KOPT-K1 (cell line): ENCODE data around the gene SLC35G4.
"Not testable (repeated sequence)": the region's sequence is repeated elsewhere in the genome, so short reads cannot be mapped to it uniquely, and the experiment has no call there.

Source experiments
- H3K27ac ChIP-seq: fragments of 200-600 bp; sonication (generic); 2 replicates; pipeline ENCODE4 v1.5.1; 2016; ENCODE audit warnings: antibody characterized with exemption, mild to moderate bottlenecking, low read depth, low read length; ENCODE audit not compliant: poor library complexity, severe bottlenecking
- H3K36me3 ChIP-seq: fragments of 200-600 bp; sonication (generic); 2 replicates; pipeline ENCODE4 v1.5.1; 2017; ENCODE audit warnings: antibody characterized with exemption, mild to moderate bottlenecking, low read length, moderate library complexity; ENCODE audit not compliant: insufficient read depth
- H3K9me3 ChIP-seq: fragments of 200-600 bp; sonication (generic); 2 replicates; pipeline ENCODE4 v1.5.1; 2017; ENCODE audit warnings: antibody characterized with exemption, low read length, mild to moderate bottlenecking; ENCODE audit not compliant: insufficient read depth, poor library complexity, severe bottlenecking

The SLC35G4 gene

GRCh38 chr18:11587432-11587831 lies 22.0 kb upstream of the SLC35G4 start:
- Histone ChIP-seq H3K27ac (no peak overlapping the region), H3K9me3 (no peaks in the 10 kb centered on the region), H3K36me3 (no peaks in the 10 kb centered on the region)

- H3K36me3 ChIP-seq: no peaks in the 10 kb centered on the region
- no peak overlapping the region for H3K27ac ChIP-seq
- H3K9me3 ChIP-seq: no peaks in the 10 kb centered on the region
Measured at GRCh38 chr18:11587846-11588245, 21.6 kb upstream of the SLC35G4 start.

- Histone ChIP-seq H3K36me3 (no peaks in the 10 kb centered on the region), H3K27ac (no peak overlapping the region), H3K9me3 (no peaks in the 10 kb centered on the region)
Measured at GRCh38 chr18:11591957-11592356, 17.4 kb upstream of the SLC35G4 start.

GRCh38 chr18:11600321-11600720 lies 9.1 kb upstream of the SLC35G4 start:
- Histone ChIP-seq H3K9me3 (peaks cover 14% of the 10 kb centered on the region), H3K36me3 (no peaks in the 10 kb centered on the region), H3K27ac (no peak overlapping the region)

- H3K27ac ChIP-seq: no peak overlapping the region
- no peaks in the 10 kb centered on the region for H3K9me3 ChIP-seq
- no peaks in the 10 kb centered on the region for H3K36me3 ChIP-seq
Measured at GRCh38 chr18:11607906-11608305, 1.5 kb upstream of the SLC35G4 start.

- not testable (repeated sequence) for H3K9me3 ChIP-seq, H3K36me3 ChIP-seq, H3K27ac ChIP-seq
Measured at GRCh38 chr18:11608618-11609017, 778 bp upstream of the SLC35G4 start.

- H3K36me3 ChIP-seq, H3K9me3 ChIP-seq, H3K27ac ChIP-seq: not testable (repeated sequence)
Measured at GRCh38 chr18:11613073-11613472, 3.7 kb downstream of the SLC35G4 start.

GRCh38 chr18:11613611-11614010 lies 4.2 kb downstream of the SLC35G4 start:
- H3K36me3 ChIP-seq, H3K9me3 ChIP-seq, H3K27ac ChIP-seq: not testable (repeated sequence)

- not testable (repeated sequence) for H3K9me3 ChIP-seq, H3K27ac ChIP-seq, H3K36me3 ChIP-seq
Measured at GRCh38 chr18:11614042-11614441, 4.6 kb downstream of the SLC35G4 start.

GRCh38 chr18:11614981-11615380 lies 5.6 kb downstream of the SLC35G4 start:
- not testable (repeated sequence) for H3K36me3 ChIP-seq, H3K9me3 ChIP-seq, H3K27ac ChIP-seq

- H3K36me3 ChIP-seq, H3K9me3 ChIP-seq, H3K27ac ChIP-seq: not testable (repeated sequence)
Measured at GRCh38 chr18:11647310-11647709, 37.9 kb downstream of the SLC35G4 start.

- H3K36me3 ChIP-seq, H3K27ac ChIP-seq, H3K9me3 ChIP-seq: not testable (repeated sequence)
Measured at GRCh38 chr18:11647804-11648203, 38.4 kb downstream of the SLC35G4 start.

- no peaks in the 10 kb centered on the region for H3K9me3 ChIP-seq
- no peaks in the 10 kb centered on the region for H3K36me3 ChIP-seq
- H3K27ac ChIP-seq: no peak overlapping the region
Measured at GRCh38 chr18:11649839-11650238, 40.4 kb downstream of the SLC35G4 start.

- H3K36me3 ChIP-seq: no peaks in the 10 kb centered on the region
- no peak overlapping the region for H3K27ac ChIP-seq
- no peaks in the 10 kb centered on the region for H3K9me3 ChIP-seq
Measured at GRCh38 chr18:11651899-11652298, 42.5 kb downstream of the SLC35G4 start.

- Histone ChIP-seq H3K36me3 (no peaks in the 10 kb centered on the region), H3K27ac (no peak overlapping the region), H3K9me3 (no peaks in the 10 kb centered on the region)
Measured at GRCh38 chr18:11653521-11653920, 44.1 kb downstream of the SLC35G4 start.

- Histone ChIP-seq H3K9me3 (no peaks in the 10 kb centered on the region), H3K36me3 (no peaks in the 10 kb centered on the region), H3K27ac (no peak overlapping the region)
Measured at GRCh38 chr18:11654736-11655605, 45.6 kb downstream of the SLC35G4 start.
